ENCODE results near the gene TNFRSF4. TPM values are rescaled to one million over a fixed set of nuclear protein-coding genes. Genes with fewer than 3 reads are reported as not detected.

The TNFRSF4 gene
- total and polyA plus RNA-seq, 9 of the 15 experiments (the other 6 are each of a cell fraction or from before 2014, with no cell fraction given) = 0.07 to 0.44 (median 0.19) TPM; not detected in 5

DNA sequence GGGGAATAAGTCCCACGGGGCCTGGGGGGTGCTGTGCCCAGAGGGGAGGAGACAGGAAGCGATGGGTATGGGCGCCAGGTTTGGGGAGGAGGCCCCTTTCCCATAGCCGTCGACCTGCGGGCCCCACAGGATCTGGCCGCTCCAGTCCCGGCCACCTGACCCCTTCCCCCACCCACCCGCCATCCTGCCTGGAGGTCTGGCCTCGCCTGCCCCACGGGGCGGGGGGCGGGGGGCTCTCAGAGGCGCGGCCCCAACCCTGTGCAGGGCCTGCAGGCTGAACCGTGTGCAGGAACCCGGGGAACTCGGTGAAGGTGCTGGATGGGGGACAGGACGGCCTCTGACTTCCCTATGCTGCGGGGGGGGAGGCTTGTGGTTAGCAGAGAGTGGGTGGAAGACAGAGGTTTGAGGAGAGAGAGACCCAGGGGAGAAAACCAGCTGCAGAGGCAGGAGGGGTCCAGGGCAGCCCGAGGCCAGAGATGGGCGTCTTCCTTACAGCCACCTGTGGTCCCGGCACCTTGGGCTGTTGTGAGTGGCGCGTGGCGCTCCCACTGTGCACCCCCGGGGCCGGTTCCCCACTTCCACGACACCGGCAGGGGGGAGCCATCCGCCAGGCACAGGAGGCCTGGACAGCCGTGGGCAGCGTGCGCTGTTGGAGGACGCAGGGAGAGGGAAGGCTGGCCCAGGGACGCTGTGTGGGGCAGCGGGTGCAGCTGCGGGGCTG is 5.1 kb downstream of the TNFRSF4 start (continued):
- TF ChIP-seq SAFB (IDR thresholded peaks at IDR 0.05; ENCODE audit: borderline replicate concordance, low read depth, low read length) (0 out of 2 replicates have a peak, but pooled peaks have one; percentile 56), MEF2D (tag; conservative IDR thresholded peaks at IDR 0.05; ENCODE audit: low read depth) (no peak), MTA3 (IDR thresholded peaks at IDR 0.05; ENCODE audit: borderline replicate concordance) (no peak), NBN (IDR thresholded peaks at IDR 0.05; ENCODE audit: low read depth) (no peak), ZNF274 (IDR thresholded peaks at IDR 0.05; ENCODE audit: borderline replicate concordance, low read depth, low read length) (no peak), ZNF668 (CRISPR knock-in tag; IDR thresholded peaks at IDR 0.05) (no peak), RBM14 (IDR thresholded peaks at IDR 0.05; ENCODE audit: borderline replicate concordance, insufficient read depth, low read depth, low read length) (no peak), IRF9 (tag; IDR thresholded peaks at IDR 0.05) (no peak), ARID3A (IDR thresholded peaks at IDR 0.05; ENCODE audit: borderline replicate concordance, low read depth, low read length) (no peak), CREB3 (tag; conservative IDR thresholded peaks at IDR 0.05; ENCODE audit: low read depth) (no peak), CBX8 (IDR thresholded peaks at IDR 0.05; ENCODE audit: borderline replicate concordance, extremely low read depth, low read depth, low read length, poor library complexity, severe bottlenecking) (no peak), CBFA2T3 (IDR thresholded peaks at IDR 0.05) (peak; percentile 51; the same call in 1 of the 2 replicates), MECOM (CRISPR knock-in tag; IDR thresholded peaks at IDR 0.05) (no peak)
- TF ChIP-seq, protein P1, sequence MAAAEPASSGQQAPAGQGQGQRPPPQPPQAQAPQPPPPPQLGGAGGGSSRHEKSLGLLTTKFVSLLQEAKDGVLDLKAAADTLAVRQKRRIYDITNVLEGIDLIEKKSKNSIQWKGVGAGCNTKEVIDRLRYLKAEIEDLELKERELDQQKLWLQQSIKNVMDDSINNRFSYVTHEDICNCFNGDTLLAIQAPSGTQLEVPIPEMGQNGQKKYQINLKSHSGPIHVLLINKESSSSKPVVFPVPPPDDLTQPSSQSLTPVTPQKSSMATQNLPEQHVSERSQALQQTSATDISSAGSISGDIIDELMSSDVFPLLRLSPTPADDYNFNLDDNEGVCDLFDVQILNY (CRISPR knock-in tag; IDR thresholded peaks at IDR 0.05) = 0 out of 2 replicates have a peak, but pooled peaks have one; percentile 28
- TF ChIP-seq, protein P2, sequence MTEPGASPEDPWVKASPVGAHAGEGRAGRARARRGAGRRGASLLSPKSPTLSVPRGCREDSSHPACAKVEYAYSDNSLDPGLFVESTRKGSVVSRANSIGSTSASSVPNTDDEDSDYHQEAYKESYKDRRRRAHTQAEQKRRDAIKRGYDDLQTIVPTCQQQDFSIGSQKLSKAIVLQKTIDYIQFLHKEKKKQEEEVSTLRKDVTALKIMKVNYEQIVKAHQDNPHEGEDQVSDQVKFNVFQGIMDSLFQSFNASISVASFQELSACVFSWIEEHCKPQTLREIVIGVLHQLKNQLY (CRISPR knock-in tag; conservative IDR thresholded peaks at IDR 0.05) = no peak
- TF ChIP-seq, protein P3, sequence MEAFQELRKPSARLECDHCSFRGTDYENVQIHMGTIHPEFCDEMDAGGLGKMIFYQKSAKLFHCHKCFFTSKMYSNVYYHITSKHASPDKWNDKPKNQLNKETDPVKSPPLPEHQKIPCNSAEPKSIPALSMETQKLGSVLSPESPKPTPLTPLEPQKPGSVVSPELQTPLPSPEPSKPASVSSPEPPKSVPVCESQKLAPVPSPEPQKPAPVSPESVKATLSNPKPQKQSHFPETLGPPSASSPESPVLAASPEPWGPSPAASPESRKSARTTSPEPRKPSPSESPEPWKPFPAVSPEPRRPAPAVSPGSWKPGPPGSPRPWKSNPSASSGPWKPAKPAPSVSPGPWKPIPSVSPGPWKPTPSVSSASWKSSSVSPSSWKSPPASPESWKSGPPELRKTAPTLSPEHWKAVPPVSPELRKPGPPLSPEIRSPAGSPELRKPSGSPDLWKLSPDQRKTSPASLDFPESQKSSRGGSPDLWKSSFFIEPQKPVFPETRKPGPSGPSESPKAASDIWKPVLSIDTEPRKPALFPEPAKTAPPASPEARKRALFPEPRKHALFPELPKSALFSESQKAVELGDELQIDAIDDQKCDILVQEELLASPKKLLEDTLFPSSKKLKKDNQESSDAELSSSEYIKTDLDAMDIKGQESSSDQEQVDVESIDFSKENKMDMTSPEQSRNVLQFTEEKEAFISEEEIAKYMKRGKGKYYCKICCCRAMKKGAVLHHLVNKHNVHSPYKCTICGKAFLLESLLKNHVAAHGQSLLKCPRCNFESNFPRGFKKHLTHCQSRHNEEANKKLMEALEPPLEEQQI (IDR thresholded peaks at IDR 0.05) = no peak

All from K562 (cell line).